ENCODE data around the gene OSBPL7. TPM values are rescaled to one million over a fixed set of nuclear protein-coding genes. Genes with fewer than 3 reads are reported as not detected.

Gene OSBPL7
- total and polyA plus RNA-seq, 2 of the 4 experiments (the other 2 are of a cell fraction), result 5.2 to 14.5 TPM

DNA sequence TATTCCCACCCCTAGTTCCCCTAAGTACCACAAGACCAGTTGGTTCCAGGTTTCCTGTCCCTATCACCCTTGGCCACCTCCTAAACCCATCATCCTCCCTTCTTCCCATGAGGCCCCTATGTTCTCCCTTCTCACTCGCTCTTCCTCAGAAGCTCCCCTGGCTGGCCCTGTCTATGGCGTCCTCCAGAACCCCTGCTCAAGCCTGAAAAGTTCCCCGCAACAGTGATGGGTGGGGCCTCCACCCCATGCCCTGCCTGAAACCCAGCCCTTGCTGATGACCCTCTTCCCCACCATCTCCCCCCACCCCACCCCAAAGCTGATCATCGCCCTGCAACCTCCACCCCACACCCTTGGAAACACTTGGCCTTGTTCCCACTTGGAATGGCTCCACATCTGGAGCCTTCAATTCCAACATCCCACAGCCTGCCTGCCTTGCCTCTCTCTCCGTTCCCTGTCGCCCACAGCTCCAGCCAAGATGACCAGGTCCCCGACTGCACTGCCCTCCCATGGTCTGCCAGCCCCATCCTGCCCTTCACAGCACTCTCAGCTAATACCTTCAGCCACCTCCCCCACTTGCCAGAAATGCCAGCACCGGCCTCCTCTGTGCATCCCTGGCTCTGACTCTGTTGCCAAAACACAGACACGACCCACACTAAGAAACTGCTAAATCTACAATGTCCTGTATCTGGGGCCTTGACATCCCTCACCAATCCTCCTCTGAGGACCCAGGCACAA lies 10.5 kb downstream of the OSBPL7 start:
- BruUV-seq (replicated peaks), result no TSS peak
- DNase-seq (no peak), ATAC-seq (ENCODE audit: low read depth) (no peak)
- Histone ChIP-seq H2BK5ac (ENCODE audit: low read depth, low read length, poor library complexity, severe bottlenecking) (no peak overlapping the region), H2BK20ac (ENCODE audit: low read depth, low read length) (no peak overlapping the region), H3K4ac (ENCODE audit: low read depth, low read length) (no peak overlapping the region), H2AFZ (replicated peaks; ENCODE audit: low read length, poor library complexity) (no peak overlapping the region), H4K5ac (ENCODE audit: low read depth, low read length) (no peak overlapping the region), H2BK120ac (ENCODE audit: low read depth, low read length) (no peak overlapping the region), H2AK9ac (replicated peaks; ENCODE audit: low read depth, low read length, poor library complexity) (no peak overlapping the region), H4K91ac (ENCODE audit: insufficient read depth, low read depth, low read length) (no peak overlapping the region), H3K14ac (replicated peaks; ENCODE audit: low read depth, low read length) (no peak overlapping the region), H3K23ac (ENCODE audit: low read depth, low read length) (no peak overlapping the region), H3K9me3 (ENCODE audit: control insufficient read depth, insufficient read depth, low read length) (no peaks in the 10 kb centered on the region), H3K27ac (ENCODE audit: insufficient read depth, low read length) (no peak overlapping the region), H4K8ac (ENCODE audit: low read depth in 2 of 2, low read length in 2 of 2) (no peak overlapping the region), H4K20me1 (ENCODE audit: insufficient read depth, low read length) (peaks cover 37% of the 10 kb centered on the region), H3K9me1 (ENCODE audit: insufficient read depth, low read length) (0 out of 2 replicates have a peak, but pooled peaks cover 2% of the 10 kb centered on the region), H3K9ac (ENCODE audit: low read depth, low read length) (no peak overlapping the region), H3K27me3 (ENCODE audit: control insufficient read depth, insufficient read depth, low read length) (no peaks in the 10 kb centered on the region; the same call in 1 of the 2 replicates), H3K4me1 (ENCODE audit: control insufficient read depth, insufficient read depth, low read length) (peaks cover 3% of the 10 kb centered on the region; the same call in 1 of the 2 replicates), H2BK15ac (ENCODE audit: low read depth, low read length) (no peak overlapping the region), H2AK5ac (ENCODE audit: low read depth, low read length) (no peak overlapping the region), H3K79me1 (ENCODE audit: low read depth in 1 of 2, low read length in 2 of 2) (no peaks in the 10 kb centered on the region), H3K18ac (ENCODE audit: low read depth, low read length) (no peak overlapping the region), H3K56ac (ENCODE audit: extremely low read depth, insufficient read depth, low read length) (no peak overlapping the region), H3K4me2 (ENCODE audit: low read depth, low read length) (no peak overlapping the region), H3K4me3 (ENCODE audit: insufficient read depth, low read depth, low read length) (no peak overlapping the region), H3K36me3 (ENCODE audit: control insufficient read depth, insufficient read depth, low read length) (peaks cover 63% of the 10 kb centered on the region)
- intact Hi-C loops (cut with micrococcal nuclease), result no loop called here
- in situ Hi-C loops (cut with MboI; ENCODE audit: low sequenced_read_pairs), result no loop called here
- 93% methylated on average over 3 of the region's 9 CpGs; no CpG with 5 or more reads in 1 of the 2 experiments for WGBS, 2 experiments (ENCODE audit: extremely low coverage in 2 of 2, insufficient read length in 1 of 2)
- dilution Hi-C loops (cut with HindIII; ENCODE audit: low sequenced_read_pairs, unreplicated experiment), result no loop called here
- POLR2A ChIA-PET (ENCODE audit: unreplicated experiment), result no interaction called here
- no peak for TF ChIP-seq MAFK (IDR thresholded peaks at IDR 0.05; ENCODE audit: low read depth, low read length)
- no peak for TF ChIP-seq POLR2A (IDR thresholded peaks at IDR 0.05; ENCODE audit: low read depth, low read length)
- TF ChIP-seq MAZ (IDR thresholded peaks at IDR 0.05; ENCODE audit: borderline replicate concordance, low read depth, low read length), result no peak
- no peak for TF ChIP-seq MXI1 (IDR thresholded peaks at IDR 0.05; ENCODE audit: borderline replicate concordance, low read depth, low read length)
- TF ChIP-seq FOS (IDR thresholded peaks at IDR 0.05; ENCODE audit: low read depth, low read length), result no peak
- no peak for TF ChIP-seq RCOR1 (IDR thresholded peaks at IDR 0.05; ENCODE audit: insufficient replicate concordance, low read length)
- TF ChIP-seq, protein P1, sequence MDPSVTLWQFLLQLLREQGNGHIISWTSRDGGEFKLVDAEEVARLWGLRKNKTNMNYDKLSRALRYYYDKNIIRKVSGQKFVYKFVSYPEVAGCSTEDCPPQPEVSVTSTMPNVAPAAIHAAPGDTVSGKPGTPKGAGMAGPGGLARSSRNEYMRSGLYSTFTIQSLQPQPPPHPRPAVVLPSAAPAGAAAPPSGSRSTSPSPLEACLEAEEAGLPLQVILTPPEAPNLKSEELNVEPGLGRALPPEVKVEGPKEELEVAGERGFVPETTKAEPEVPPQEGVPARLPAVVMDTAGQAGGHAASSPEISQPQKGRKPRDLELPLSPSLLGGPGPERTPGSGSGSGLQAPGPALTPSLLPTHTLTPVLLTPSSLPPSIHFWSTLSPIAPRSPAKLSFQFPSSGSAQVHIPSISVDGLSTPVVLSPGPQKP (IDR thresholded peaks at IDR 0.05; ENCODE audit: borderline replicate concordance, low read depth, low read length), result no peak
- TF ChIP-seq BHLHE40 (IDR thresholded peaks at IDR 0.05; ENCODE audit: low read depth, low read length), result no peak
- TF ChIP-seq RAD21 (IDR thresholded peaks at IDR 0.05; ENCODE audit: low read length), result no peak
- CTCF ChIA-PET, result no interaction called here

All from IMR-90 (cell line).